ENCODE results near the gene VPS29. TPM values are rescaled to one million over a fixed set of nuclear protein-coding genes. Genes with fewer than 3 reads are reported as not detected.
A peak's percentile ranks its signal among the peaks of the same experiment; 100 is the strongest.
"Not testable (repeated sequence)": the region's sequence is repeated elsewhere in the genome, so short reads cannot be mapped to it uniquely, and the experiment has no call there.

VPS29 gene
- total RNA-seq, 4 donors from 2014 or later, result 72.2 to 96.1 (median 83.1) TPM

GRCh38 chr12:110467847-110468213 lies 34.1 kb downstream of the VPS29 start:
- TF ChIP-seq POLR2AphosphoS5 (IDR thresholded peaks at IDR 0.05), result no peak
- peak in 1 of 2 donors; percentile 75 for TF ChIP-seq POLR2A (IDR thresholded peaks at IDR 0.05)
- 0% methylated on average over 15 of the region's 15 CpGs for WGBS
- H3K27ac ChIP-seq, result peak overlapping the region; percentile 91

GRCh38 chr12:110466791-110467190 lies 35.1 kb downstream of the VPS29 start:
- H3K9me3 ChIP-seq, result no peaks in the 10 kb centered on the region
- no peaks in the 10 kb centered on the region for H3K27me3 ChIP-seq
- peak overlapping the region; percentile 81 for H3K4me3 ChIP-seq
- no peak for DNase-seq (ENCODE audit: low spot score in 2 of 2)
- H3K27ac ChIP-seq, result no peak overlapping the region
- TF ChIP-seq EP300 (IDR thresholded peaks at IDR 0.05) (no peak), POLR2A (IDR thresholded peaks at IDR 0.05) (no peak), CTCF (IDR thresholded peaks at IDR 0.05) (no peak), POLR2AphosphoS5 (IDR thresholded peaks at IDR 0.05) (no peak)
- H3K36me3 ChIP-seq, result peaks cover 29% of the 10 kb centered on the region
- H3K4me1 ChIP-seq, result peaks cover 31% of the 10 kb centered on the region
- WGBS, result 49% methylated on average over 5 of the region's 5 CpGs

More at GRCh38 chr12:110467847-110468213, 34.1 kb downstream of the VPS29 start:
- H3K4me3 ChIP-seq, result peak overlapping the region; percentile 81
- H3K27me3 ChIP-seq, result no peaks in the 10 kb centered on the region
- H3K9me3 ChIP-seq, result no peaks in the 10 kb centered on the region
- H3K36me3 ChIP-seq, result peaks cover 19% of the 10 kb centered on the region
- DNase-seq (ENCODE audit: low spot score in 2 of 2), result no peak
- peaks cover 31% of the 10 kb centered on the region for H3K4me1 ChIP-seq

GRCh38 chr12:110465765-110466164 lies 36.1 kb downstream of the VPS29 start:
- WGBS, result 90% methylated on average over 11 of the region's 11 CpGs
- H3K27me3 ChIP-seq; H3K4me3 ChIP-seq; H3K9me3 ChIP-seq; H3K27ac ChIP-seq; DNase-seq (ENCODE audit: low spot score in 2 of 2): not testable (repeated sequence)
- Histone ChIP-seq H3K36me3 (peaks cover 34% of the 10 kb centered on the region), H3K4me1 (peaks cover 31% of the 10 kb centered on the region)

GRCh38 chr12:110465024-110465423 lies 36.9 kb downstream of the VPS29 start:
- H3K27ac ChIP-seq, result no peak overlapping the region
- H3K27me3 ChIP-seq, result no peaks in the 10 kb centered on the region
- H3K4me3 ChIP-seq, result no peak overlapping the region
- DNase-seq (ENCODE audit: low spot score in 2 of 2), result no peak
- no peak for TF ChIP-seq POLR2A (IDR thresholded peaks at IDR 0.05)
- TF ChIP-seq EP300 (IDR thresholded peaks at IDR 0.05), result no peak
- no peak for TF ChIP-seq CTCF (IDR thresholded peaks at IDR 0.05)
- WGBS, result 90% methylated on average over 2 of the region's 2 CpGs
- H3K9me3 ChIP-seq, result no peaks in the 10 kb centered on the region
- H3K36me3 ChIP-seq, result peaks cover 42% of the 10 kb centered on the region
- peaks cover 31% of the 10 kb centered on the region for H3K4me1 ChIP-seq

- not testable (repeated sequence) for H3K4me1 ChIP-seq, H3K4me3 ChIP-seq, H3K27ac ChIP-seq, H3K27me3 ChIP-seq, H3K9me3 ChIP-seq
- peak in 1 of 2 donors; percentile 5 for DNase-seq (ENCODE audit: low spot score in 2 of 2)
- peaks cover 71% of the 10 kb centered on the region for H3K36me3 ChIP-seq
- WGBS, result 88% methylated on average over 5 of the region's 5 CpGs
Measured at GRCh38 chr12:110461189-110461588, 40.7 kb downstream of the VPS29 start.

- TF ChIP-seq POLR2AphosphoS5 (IDR thresholded peaks at IDR 0.05), result no peak
- no peak for TF ChIP-seq CTCF (IDR thresholded peaks at IDR 0.05)
- no peak for TF ChIP-seq POLR2A (IDR thresholded peaks at IDR 0.05)
- TF ChIP-seq EP300 (IDR thresholded peaks at IDR 0.05), result no peak
- DNase-seq (ENCODE audit: low spot score in 2 of 2), result peak; percentile 11 to 50
- WGBS, result 89% methylated on average over 4 of the region's 4 CpGs
- H3K9me3 ChIP-seq, result no peaks in the 10 kb centered on the region
- H3K27ac ChIP-seq, result no peak overlapping the region
- no peaks in the 10 kb centered on the region for H3K4me1 ChIP-seq
- H3K36me3 ChIP-seq, result peaks cover 78% of the 10 kb centered on the region
- no peaks in the 10 kb centered on the region for H3K27me3 ChIP-seq
- H3K4me3 ChIP-seq, result no peak overlapping the region
Measured at GRCh38 chr12:110458756-110459155, 43.2 kb downstream of the VPS29 start.

- H3K36me3 ChIP-seq, result peaks cover 49% of the 10 kb centered on the region
- TF ChIP-seq EP300 (IDR thresholded peaks at IDR 0.05) (no peak), POLR2AphosphoS5 (IDR thresholded peaks at IDR 0.05) (no peak), POLR2A (IDR thresholded peaks at IDR 0.05) (no peak), CTCF (IDR thresholded peaks at IDR 0.05) (no peak)
- H3K4me1 ChIP-seq, result peaks cover 8% of the 10 kb centered on the region
- H3K27me3 ChIP-seq, result no peaks in the 10 kb centered on the region
- no peak overlapping the region for H3K4me3 ChIP-seq
- H3K27ac ChIP-seq, result no peak overlapping the region
- H3K9me3 ChIP-seq, result no peaks in the 10 kb centered on the region
- no peak for DNase-seq (ENCODE audit: low spot score in 2 of 2)
- 95% methylated on average over 4 of the region's 4 CpGs for WGBS
Measured at GRCh38 chr12:110453569-110454296, 48.2 kb downstream of the VPS29 start.

Data from suprapubic skin (tissue), 4 donors.